IPS DF 6.9 (cell line): Measurements from ENCODE around the gene STK16.

Experiments used
- DNase-seq: peaks from one replicate; pipeline ENCODE4 v3.0.0-alpha.2; 2013; ENCODE audit warnings: low read depth, low spot score
- H3K27ac ChIP-seq: one replicate; pipeline ENCODE4 v1.5.1; 2013; ENCODE audit warnings: low read length, control low read depth
- H3K27me3 ChIP-seq: 2 replicates; pipeline ENCODE4 v1.6.1; 2013; ENCODE audit warnings: mild to moderate bottlenecking, low read length; ENCODE audit not compliant: control insufficient read depth, insufficient read depth
- H3K36me3 ChIP-seq: 2 replicates; pipeline ENCODE4 v1.6.1; 2013; ENCODE audit warnings: low read length; ENCODE audit not compliant: control insufficient read depth, insufficient read depth
- H3K4me1 ChIP-seq: 2 replicates; pipeline ENCODE4 v1.6.1; 2013; ENCODE audit warnings: low read length; ENCODE audit not compliant: control insufficient read depth, insufficient read depth
- H3K4me3 ChIP-seq: 2 replicates; pipeline ENCODE4 v1.5.1; 2013; ENCODE audit warnings: mild to moderate bottlenecking, low read length
- H3K9me3 ChIP-seq: 2 replicates; pipeline ENCODE4 v1.6.1; 2013; ENCODE audit warnings: low read length, inconsistent platforms; ENCODE audit not compliant: control insufficient read depth, insufficient read depth
- WGBS: extraction: QIAGEN DNeasy Blood & Tissue Kit; methylation state at CpG from one replicate; pipeline ENCODE4 v1.1.7; 2013; ENCODE audit warnings: mixed read lengths, missing lambda C conversion rate; ENCODE audit not compliant: insufficient read length, insufficient coverage; 5-methylcytosine and 5-hydroxymethylcytosine counted together

Gene STK16

GRCh38 chr2:219223831-219224610, 21.3 kb upstream of the STK16 start:
- no peak overlapping the region for H3K4me3 ChIP-seq
- 0 out of 2 replicates have a peak, but pooled peaks cover 3% of the 10 kb centered on the region for H3K4me1 ChIP-seq
- H3K9me3 ChIP-seq: no peaks in the 10 kb centered on the region
- peaks cover 30% of the 10 kb centered on the region for H3K36me3 ChIP-seq
- H3K27ac ChIP-seq: no peak overlapping the region
- no peaks in the 10 kb centered on the region for H3K27me3 ChIP-seq
- DNase-seq: no peak
- WGBS: no CpG with 5 or more reads among the region's 31 CpGs

GRCh38 chr2:219225350-219225749, 19.9 kb upstream of the STK16 start:
- Histone ChIP-seq H3K36me3 (peaks cover 30% of the 10 kb centered on the region), H3K9me3 (no peaks in the 10 kb centered on the region), H3K4me1 (0 out of 2 replicates have a peak, but pooled peaks cover 3% of the 10 kb centered on the region), H3K27ac (no peak overlapping the region), H3K4me3 (no peak overlapping the region), H3K27me3 (no peaks in the 10 kb centered on the region)
- WGBS: no CpG with 5 or more reads among the region's 3 CpGs
- DNase-seq: no peak

- WGBS: no CpG with 5 or more reads among the region's 7 CpGs
- Histone ChIP-seq H3K27ac (no peak overlapping the region), H3K27me3 (no peaks in the 10 kb centered on the region), H3K4me1 (0 out of 2 replicates have a peak, but pooled peaks cover 3% of the 10 kb centered on the region), H3K4me3 (peak overlapping the region; percentile 89; the same call in 1 of the 2 replicates), H3K36me3 (peaks cover 21% of the 10 kb centered on the region), H3K9me3 (no peaks in the 10 kb centered on the region)
- DNase-seq: no peak
These were observed 17.0 kb upstream of the STK16 start for GRCh38 chr2:219228041-219228910.

GRCh38 chr2:219228911-219229304, 16.4 kb upstream of the STK16 start:
- WGBS: no CpG with 5 or more reads among the region's 19 CpGs
- Histone ChIP-seq H3K27ac (no peak overlapping the region), H3K4me3 (peak overlapping the region; percentile 89), H3K27me3 (no peaks in the 10 kb centered on the region), H3K4me1 (0 out of 2 replicates have a peak, but pooled peaks cover 3% of the 10 kb centered on the region), H3K36me3 (peaks cover 14% of the 10 kb centered on the region), H3K9me3 (no peaks in the 10 kb centered on the region)
- DNase-seq: no peak

DNA sequence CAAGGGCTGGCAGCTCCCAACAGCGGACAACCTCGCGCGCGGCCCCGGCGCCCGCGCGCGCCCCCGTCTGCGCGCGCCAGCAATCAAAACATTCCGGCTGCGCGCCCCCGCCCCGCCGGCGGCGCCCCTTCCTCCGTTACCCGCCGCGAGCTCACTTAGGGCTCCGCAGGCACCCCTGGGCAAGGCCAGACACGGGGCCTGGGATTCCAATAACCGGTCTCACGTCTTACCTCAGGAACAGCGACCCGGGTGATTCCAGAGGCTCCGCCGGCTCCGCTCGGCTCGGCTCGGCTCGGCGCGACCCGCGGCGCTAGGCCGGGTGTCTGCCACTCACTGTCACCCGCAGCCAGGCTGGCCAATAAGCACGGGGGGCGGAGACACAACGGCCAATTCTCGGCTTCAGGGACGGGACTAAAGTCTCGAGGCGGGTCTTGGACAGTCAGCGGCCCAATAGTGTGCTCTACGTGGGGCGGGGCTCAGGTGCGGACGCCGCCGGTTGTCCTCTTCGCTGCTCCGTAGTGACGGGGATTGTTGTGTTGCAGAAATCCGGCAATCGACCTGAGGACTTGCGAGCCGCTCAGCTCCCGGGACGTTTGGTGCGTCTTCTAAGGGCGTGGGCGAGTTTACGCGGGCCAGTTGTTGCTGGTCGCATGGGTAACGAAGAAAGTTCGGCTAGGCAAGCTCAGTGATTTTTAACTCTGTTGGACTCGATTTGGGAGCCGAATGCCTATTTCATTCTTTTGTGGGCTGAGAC, 15.8 kb upstream of the STK16 start, which contains the start of the genes ANKZF1 and ATG9A:
Gene ANKZF1, plus strand, starts transcription at position 502 of the 754 bp plus-strand sequence. CDS start 452 bp downstream, outside the sequence.
Gene ATG9A, minus strand, starts transcription at position 332 of the 754 bp plus-strand sequence. CDS start 1,612 bp downstream, outside the sequence.
- peak within 1 kb of the TSS; percentile 89 for H3K4me3 ChIP-seq
- H3K27me3 ChIP-seq: no peaks in the 10 kb centered on the region
- H3K9me3 ChIP-seq: no peaks in the 10 kb centered on the region
- DNase-seq: no peak
- H3K27ac ChIP-seq: no peak within 1 kb of the TSS
- no CpG with 5 or more reads among the region's 80 CpGs for WGBS
- peaks cover 9% of the 10 kb centered on the region for H3K36me3 ChIP-seq
- H3K4me1 ChIP-seq: 0 out of 2 replicates have a peak, but pooled peaks cover 3% of the 10 kb centered on the region

- peaks cover 8% of the 10 kb centered on the region; the same call in 1 of the 2 replicates for H3K36me3 ChIP-seq
- H3K4me3 ChIP-seq: peak overlapping the region; percentile 89
- no peaks in the 10 kb centered on the region for H3K27me3 ChIP-seq
- 0 out of 2 replicates have a peak, but pooled peaks cover 3% of the 10 kb centered on the region for H3K4me1 ChIP-seq
- no peaks in the 10 kb centered on the region for H3K9me3 ChIP-seq
- no peak overlapping the region for H3K27ac ChIP-seq
- no CpG with 5 or more reads among the region's 24 CpGs for WGBS
- DNase-seq: no peak
These were observed 15.2 kb upstream of the STK16 start for GRCh38 chr2:219230059-219230540.

- peaks cover 23% of the 10 kb centered on the region for H3K36me3 ChIP-seq
- no peak overlapping the region for H3K4me3 ChIP-seq
- no peaks in the 10 kb centered on the region for H3K27me3 ChIP-seq
- no peak for DNase-seq
- no peaks in the 10 kb centered on the region for H3K9me3 ChIP-seq
- no CpG with 5 or more reads among the region's 3 CpGs for WGBS
- no peaks in the 10 kb centered on the region for H3K4me1 ChIP-seq
- H3K27ac ChIP-seq: no peak overlapping the region
These were observed 10.9 kb upstream of the STK16 start for GRCh38 chr2:219234331-219234730.

DNA sequence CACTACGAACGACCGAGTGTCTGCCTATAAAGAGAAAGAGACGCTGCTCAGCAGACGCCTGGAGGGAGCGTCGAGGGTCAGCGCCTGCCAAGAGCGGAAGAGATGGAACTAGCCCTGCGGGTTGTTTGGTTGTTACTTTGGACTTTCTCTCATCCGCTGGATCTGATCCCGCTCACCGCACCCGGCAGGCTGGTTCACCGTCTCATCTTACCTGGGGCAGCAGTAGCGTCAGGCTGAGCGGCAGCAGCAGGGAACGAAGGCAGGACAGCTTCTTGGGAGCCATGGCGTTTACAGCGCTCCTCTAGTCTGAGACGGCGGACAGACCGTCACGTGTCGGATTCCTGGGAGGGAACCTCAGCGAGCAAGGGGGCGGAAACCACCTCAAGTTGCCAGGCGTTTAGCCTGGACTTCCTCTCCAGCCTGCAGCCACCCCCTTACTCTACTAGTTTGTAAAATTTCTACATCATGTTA, 2.0 kb upstream of the STK16 start:
- no peak overlapping the region for H3K27ac ChIP-seq
- H3K4me1 ChIP-seq: peaks cover 2% of the 10 kb centered on the region; the same call in 1 of the 2 replicates
- WGBS: no CpG with 5 or more reads among the region's 28 CpGs
- no peak overlapping the region for H3K4me3 ChIP-seq
- no peaks in the 10 kb centered on the region for H3K27me3 ChIP-seq
- no peaks in the 10 kb centered on the region for H3K9me3 ChIP-seq
- no peaks in the 10 kb centered on the region for H3K36me3 ChIP-seq
- DNase-seq: no peak

DNA sequence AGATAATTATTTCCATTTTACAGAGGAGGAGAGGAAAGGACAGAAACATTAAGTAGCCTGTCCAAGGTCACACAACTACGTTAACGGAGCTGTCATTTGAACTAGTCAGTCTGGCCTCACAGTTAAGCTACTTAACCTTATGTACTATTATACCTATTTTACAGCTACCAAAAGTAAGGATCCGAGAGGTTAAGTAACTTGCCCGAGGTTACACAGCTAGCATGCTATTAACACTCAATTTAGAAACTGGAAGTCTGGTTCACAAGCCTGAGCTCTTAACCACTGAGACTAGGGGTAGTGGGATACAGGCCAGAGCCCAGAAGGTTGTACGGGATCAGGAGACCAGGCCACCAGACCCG, 511 bp upstream of the STK16 start:
- no peaks in the 10 kb centered on the region for H3K9me3 ChIP-seq
- H3K4me3 ChIP-seq: peak overlapping the region; percentile 63; the same call in 1 of the 2 replicates
- no peak overlapping the region for H3K27ac ChIP-seq
- no CpG with 5 or more reads among the region's 6 CpGs for WGBS
- no peak for DNase-seq
- H3K4me1 ChIP-seq: peaks cover 2% of the 10 kb centered on the region; the same call in 1 of the 2 replicates
- no peaks in the 10 kb centered on the region for H3K27me3 ChIP-seq
- no peaks in the 10 kb centered on the region for H3K36me3 ChIP-seq
